Smooth muscle cell (in vitro differentiated cells): Measurements from ENCODE around the gene SHOC2. TPM values are rescaled to one million over a fixed set of nuclear protein-coding genes. Genes with fewer than 3 reads are reported as not detected.

Source experiments
- DNase-seq: peaks from one replicate; lab custom pipeline; 2025; ENCODE audit not compliant: unreplicated experiment; lab: John Stamatoyannopoulos, UW
- H2AFZ ChIP-seq: fragments of 200-600 bp; sonication (generic); 2 replicates; pipeline ENCODE4 v1.6.0; 2016; ENCODE audit warnings: antibody characterized with exemption, low read depth, mild to moderate bottlenecking
- H3F3A ChIP-seq: fragments of 200-600 bp; sonication (generic); 2 replicates; pipeline ENCODE4 v1.6.0; 2017; ENCODE audit warnings: antibody characterized with exemption, low read depth
- H3K27ac ChIP-seq: fragments of 200-600 bp; sonication (generic); 2 replicates; pipeline ENCODE4 v1.5.1; 2016; ENCODE audit warnings: low read depth, mild to moderate bottlenecking
- H3K27me3 ChIP-seq: fragments of 200-600 bp; sonication (generic); 2 replicates; pipeline ENCODE4 v1.6.1; 2016; ENCODE audit warnings: low read depth, mild to moderate bottlenecking
- H3K36me3 ChIP-seq: fragments of 200-600 bp; sonication (generic); 2 replicates; pipeline ENCODE4 v1.5.1; 2016; ENCODE audit warnings: low read depth
- H3K4me1 ChIP-seq: fragments of 200-600 bp; sonication (generic); 2 replicates; pipeline ENCODE4 v1.5.1; 2016; ENCODE audit warnings: low read depth
- H3K4me2 ChIP-seq: fragments of 200-600 bp; sonication (generic); 2 replicates; pipeline ENCODE4 v1.6.0; 2016; ENCODE audit warnings: mild to moderate bottlenecking
- H3K4me3 ChIP-seq: fragments of 200-600 bp; sonication (generic); 2 replicates; pipeline ENCODE4 v1.5.1; 2016; ENCODE audit warnings: mild to moderate bottlenecking
- H3K79me2 ChIP-seq: fragments of 200-600 bp; sonication (generic); 2 replicates; pipeline ENCODE4 v1.6.0; 2016; ENCODE audit warnings: low read depth, mild to moderate bottlenecking
- H3K9ac ChIP-seq: fragments of 200-600 bp; sonication (generic); 2 replicates; pipeline ENCODE4 v1.6.0; 2016; ENCODE audit warnings: low read depth
- H3K9me3 ChIP-seq: fragments of 200-600 bp; sonication (generic); replicated peaks from 2 replicates; pipeline ENCODE4 v1.5.1; 2016; ENCODE audit warnings: low read depth
- H4K20me1 ChIP-seq: fragments of 200-600 bp; sonication (generic); 2 replicates; pipeline ENCODE4 v1.6.0; 2016; ENCODE audit warnings: low read depth
- WGBS: methylation state at CpG from one replicate; pipeline ENCODE4 v1.1.7; 2016; ENCODE audit warnings: low lambda C conversion rate; 5-methylcytosine and 5-hydroxymethylcytosine counted together
- polyA plus RNA-seq: library from polyadenylated mRNA; unstranded; fragments of >200 nt; fragmentation: Nextera tagmentation; extraction: Ambion mirVana; gene quantifications from 2 replicates; pipeline ENCODE4 v1.2.1, GENCODE V29; 2016
- total RNA-seq: library from RNA; depleted of rRNA; stranded (reverse); fragments of >200 nt; gene quantifications from 2 replicates; pipeline ENCODE4 v1.2.3, GENCODE V29; 2014
- TF ChIP-seq, protein P1 (sequence below): fragments of 200-600 bp; sonication (generic); IDR thresholded peaks from 2 replicates; pipeline ENCODE4 v1.5.1; 2017; ENCODE audit warnings: borderline replicate concordance, mild to moderate bottlenecking, antibody characterized with exemption; ENCODE audit not compliant: insufficient read depth, poor library complexity, severe bottlenecking

SHOC2 gene
- total and polyA plus RNA-seq, 2 experiments from 2014 or later = 19.3 to 45.1 TPM

DNA sequence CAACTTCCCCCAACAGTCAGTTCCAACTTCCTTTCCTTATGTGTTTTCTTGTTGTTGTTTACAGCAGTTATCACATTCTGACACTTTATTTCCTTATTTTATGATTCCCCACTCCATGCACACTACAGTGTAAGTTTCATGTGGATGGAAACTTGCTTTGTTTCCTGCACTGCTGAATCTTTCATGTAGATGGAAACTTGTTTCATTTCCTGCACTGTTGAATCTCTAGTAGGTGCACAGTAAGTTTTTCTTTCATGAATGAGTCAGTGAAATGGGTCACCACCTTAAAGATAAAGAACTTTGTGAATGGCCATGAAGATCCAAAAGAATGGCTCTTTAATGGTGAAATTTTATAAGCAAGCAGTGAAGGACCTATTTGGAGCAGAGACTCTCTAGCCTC lies 61.4 kb downstream of the SHOC2 start:
- Histone ChIP-seq H2AFZ (no peak overlapping the region), H3K27me3 (no peaks in the 10 kb centered on the region), H3K36me3 (no peaks in the 10 kb centered on the region), H3K4me1 (no peaks in the 10 kb centered on the region), H3K4me2 (no peak overlapping the region), H3K4me3 (no peak overlapping the region), H4K20me1 (peaks cover 90% of the 10 kb centered on the region), H3K79me2 (peaks cover 74% of the 10 kb centered on the region), H3K9ac (no peak overlapping the region), H3K9me3 (no peaks in the 10 kb centered on the region), H3F3A (peaks cover 4% of the 10 kb centered on the region), H3K27ac (no peak overlapping the region)
- TF ChIP-seq, protein P1, sequence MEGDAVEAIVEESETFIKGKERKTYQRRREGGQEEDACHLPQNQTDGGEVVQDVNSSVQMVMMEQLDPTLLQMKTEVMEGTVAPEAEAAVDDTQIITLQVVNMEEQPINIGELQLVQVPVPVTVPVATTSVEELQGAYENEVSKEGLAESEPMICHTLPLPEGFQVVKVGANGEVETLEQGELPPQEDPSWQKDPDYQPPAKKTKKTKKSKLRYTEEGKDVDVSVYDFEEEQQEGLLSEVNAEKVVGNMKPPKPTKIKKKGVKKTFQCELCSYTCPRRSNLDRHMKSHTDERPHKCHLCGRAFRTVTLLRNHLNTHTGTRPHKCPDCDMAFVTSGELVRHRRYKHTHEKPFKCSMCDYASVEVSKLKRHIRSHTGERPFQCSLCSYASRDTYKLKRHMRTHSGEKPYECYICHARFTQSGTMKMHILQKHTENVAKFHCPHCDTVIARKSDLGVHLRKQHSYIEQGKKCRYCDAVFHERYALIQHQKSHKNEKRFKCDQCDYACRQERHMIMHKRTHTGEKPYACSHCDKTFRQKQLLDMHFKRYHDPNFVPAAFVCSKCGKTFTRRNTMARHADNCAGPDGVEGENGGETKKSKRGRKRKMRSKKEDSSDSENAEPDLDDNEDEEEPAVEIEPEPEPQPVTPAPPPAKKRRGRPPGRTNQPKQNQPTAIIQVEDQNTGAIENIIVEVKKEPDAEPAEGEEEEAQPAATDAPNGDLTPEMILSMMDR = no peak
- no peak for DNase-seq

DNA sequence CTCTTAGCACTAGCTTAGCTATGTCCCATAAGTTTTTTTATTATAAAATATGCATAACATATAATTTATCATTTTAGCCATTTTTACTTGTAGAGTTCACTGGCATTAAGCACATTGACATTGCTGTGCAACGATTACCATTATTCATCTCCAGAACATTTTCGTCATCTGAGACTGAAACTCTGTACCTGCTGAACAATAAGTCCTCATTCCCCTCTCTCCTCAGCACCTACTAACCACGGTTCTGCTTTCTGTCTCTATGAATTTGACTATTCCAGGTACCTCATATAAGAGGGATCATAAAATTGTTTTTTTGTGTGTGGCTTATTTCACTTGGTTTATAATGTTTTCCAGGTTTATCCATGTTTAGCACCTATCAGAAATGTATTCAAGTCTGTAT lies 64.1 kb downstream of the SHOC2 start:
- Histone ChIP-seq H3K79me2 (peaks cover 78% of the 10 kb centered on the region), H3K4me2 (no peak overlapping the region), H3K36me3 (no peaks in the 10 kb centered on the region), H3K9me3 (no peaks in the 10 kb centered on the region), H3K27ac (no peak overlapping the region), H2AFZ (no peak overlapping the region), H4K20me1 (peaks cover 84% of the 10 kb centered on the region), H3K4me1 (no peaks in the 10 kb centered on the region), H3K9ac (no peak overlapping the region), H3K4me3 (no peak overlapping the region), H3K27me3 (no peaks in the 10 kb centered on the region), H3F3A (no peaks in the 10 kb centered on the region)
- 96% methylated on average over 3 of the region's 3 CpGs for WGBS
- TF ChIP-seq, protein P1 = no peak
- DNase-seq = no peak

DNA sequence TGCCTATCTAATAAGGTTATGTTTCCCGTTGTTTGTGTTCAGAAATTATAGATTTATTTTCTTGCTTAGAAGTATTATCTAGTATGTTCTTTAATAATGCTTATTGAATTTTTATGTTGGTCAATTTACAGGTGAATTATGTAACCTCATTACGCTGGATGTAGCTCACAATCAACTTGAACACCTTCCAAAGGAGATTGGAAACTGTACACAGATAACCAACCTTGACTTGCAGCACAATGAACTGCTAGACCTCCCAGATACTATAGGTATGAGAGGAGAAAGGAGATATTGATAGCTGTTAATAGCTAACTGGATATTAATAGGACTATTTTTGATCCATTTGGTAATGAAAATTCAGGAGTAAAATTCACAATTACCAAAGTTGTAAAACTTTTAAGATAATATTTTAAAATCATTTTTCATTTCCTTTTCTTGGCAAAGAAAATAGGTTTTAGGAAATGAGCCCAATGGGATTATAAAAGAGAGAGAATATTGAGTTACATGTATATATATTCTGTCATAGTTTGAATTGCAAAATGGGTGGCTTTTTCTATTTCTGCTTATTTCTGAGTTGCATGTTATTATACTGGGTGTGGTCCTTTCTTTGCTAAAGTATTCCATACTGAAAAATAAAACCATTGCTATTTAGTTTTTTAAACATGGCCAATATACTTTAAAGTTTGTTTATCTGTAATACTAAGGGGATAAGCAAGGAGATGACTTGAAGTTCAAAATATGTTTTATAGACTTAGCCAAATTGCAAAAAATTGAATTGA lies 66.3 kb downstream of the SHOC2 start:
- no peak overlapping the region for H3K4me2 ChIP-seq
- H4K20me1 ChIP-seq = peaks cover 76% of the 10 kb centered on the region
- TF ChIP-seq, protein P1 = no peak
- no peak overlapping the region for H3K9ac ChIP-seq
- H2AFZ ChIP-seq = no peak overlapping the region
- H3K36me3 ChIP-seq = no peaks in the 10 kb centered on the region
- no peak for DNase-seq
- WGBS = 98% methylated on average over 2 of the region's 2 CpGs
- no peak overlapping the region for H3K27ac ChIP-seq
- no peak overlapping the region for H3K4me3 ChIP-seq
- H3K4me1 ChIP-seq = no peaks in the 10 kb centered on the region
- no peaks in the 10 kb centered on the region for H3F3A ChIP-seq
- H3K9me3 ChIP-seq = no peaks in the 10 kb centered on the region
- H3K27me3 ChIP-seq = no peaks in the 10 kb centered on the region
- H3K79me2 ChIP-seq = peaks cover 75% of the 10 kb centered on the region

DNA sequence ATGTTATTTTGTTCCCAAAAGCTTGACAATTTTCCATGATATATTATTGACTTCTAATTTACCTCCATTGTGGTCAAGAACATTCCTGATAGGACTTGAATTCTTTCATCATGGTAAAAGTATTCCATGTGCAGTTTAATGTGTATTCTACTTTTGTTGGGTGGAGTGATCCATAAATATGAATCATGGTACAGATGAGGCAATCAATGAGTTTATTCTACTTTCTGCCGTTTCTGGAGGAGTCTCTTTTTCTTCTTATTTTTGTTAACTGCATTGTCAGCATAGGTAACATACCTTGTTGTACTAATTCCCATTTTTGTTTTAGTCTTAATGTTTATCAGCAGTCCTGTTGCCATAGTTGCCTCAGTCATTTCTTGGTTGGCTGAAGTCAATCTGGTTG lies 69.6 kb downstream of the SHOC2 start:
- Histone ChIP-seq H3K4me2 (no peak overlapping the region), H3K79me2 (peaks cover 54% of the 10 kb centered on the region), H3K27me3 (no peaks in the 10 kb centered on the region), H3K4me3 (no peak overlapping the region), H2AFZ (no peak overlapping the region), H3K36me3 (no peaks in the 10 kb centered on the region), H3K4me1 (peaks cover 12% of the 10 kb centered on the region), H4K20me1 (peaks cover 83% of the 10 kb centered on the region), H3F3A (no peaks in the 10 kb centered on the region), H3K9me3 (no peaks in the 10 kb centered on the region), H3K27ac (no peak overlapping the region), H3K9ac (no peak overlapping the region)
- TF ChIP-seq, protein P1 = no peak
- DNase-seq = no peak
- 93% methylated on average over 1 of the region's 1 CpG for WGBS
